Keratinocyte (primary cell): ENCODE data around the gene ITPKB. TPM values are rescaled to one million over a fixed set of nuclear protein-coding genes. Genes with fewer than 3 reads are reported as not detected.

Source experiments
- DNase-seq: peaks from one replicate; pipeline ENCODE4 v3.0.0-alpha.2; 2011; ENCODE audit warnings: low read depth, missing footprints, low spot score
- FAIRE-seq: peaks from 2 replicates; lab custom pipeline; 2011; peaks lifted over from hg19 to GRCh38; lab: Jason Lieb, UNC
- H2AFZ ChIP-seq: 2 replicates; pipeline ENCODE4 v1.6.0; 2012; ENCODE audit warnings: low read length, control low read depth, inconsistent platforms; ENCODE audit not compliant: control insufficient read depth
- H3K27ac ChIP-seq: 2 replicates; pipeline ENCODE4 v1.5.1; 2011; ENCODE audit warnings: low read length; ENCODE audit not compliant: control insufficient read depth, insufficient read depth
- H3K27me3 ChIP-seq: 3 replicates; pipeline ENCODE4 v1.6.0; 2011; ENCODE audit warnings: low read length; ENCODE audit not compliant: control insufficient read depth, insufficient read depth; ENCODE audit errors: extremely low read depth
- H3K36me3 ChIP-seq, 2 experiments: 2 replicates in 1 of 2; 3 replicates in 1 of 2; pipeline ENCODE4 v1.5.1; 2011; ENCODE audit warnings: low read length in 2 of 2, mild to moderate bottlenecking in 1 of 2; ENCODE audit not compliant: control insufficient read depth in 2 of 2, insufficient read depth in 2 of 2; ENCODE audit errors: extremely low read depth in 1 of 2
- H3K4me1 ChIP-seq: 3 replicates; pipeline ENCODE4 v1.5.1; 2011; ENCODE audit warnings: low read length; ENCODE audit not compliant: control insufficient read depth, insufficient read depth; ENCODE audit errors: extremely low read depth
- H3K4me2 ChIP-seq: 3 replicates; pipeline ENCODE4 v1.6.0; 2011; ENCODE audit warnings: low read depth, low read length; ENCODE audit not compliant: control insufficient read depth, insufficient read depth; ENCODE audit errors: extremely low read depth
- H3K4me3 ChIP-seq, 3 experiments: fragments of 200-600 bp in 1 of 3; sonication (generic) in 1 of 3; 2 replicates in 2 of 3; 3 replicates in 1 of 3; pipeline ENCODE4 v1.5.1; 2011 to 2016; ENCODE audit warnings: low read length in 3 of 3, mild to moderate bottlenecking in 3 of 3, control low read depth in 2 of 3, inconsistent platforms in 1 of 3, low read depth in 1 of 3, mixed read lengths in 1 of 3, mixed run types in 1 of 3, moderate library complexity in 1 of 3; ENCODE audit not compliant: control insufficient read depth in 2 of 3, insufficient read depth in 2 of 3; ENCODE audit errors: extremely low read depth in 1 of 3
- H3K79me2 ChIP-seq: 2 replicates; pipeline ENCODE4 v1.6.0; 2012; ENCODE audit warnings: low read length; ENCODE audit not compliant: control insufficient read depth, insufficient read depth
- H3K9ac ChIP-seq: 3 replicates; pipeline ENCODE4 v1.6.0; 2011; ENCODE audit warnings: low read length; ENCODE audit not compliant: control insufficient read depth, insufficient read depth; ENCODE audit errors: extremely low read depth
- H3K9me1 ChIP-seq: 3 replicates; pipeline ENCODE4 v1.6.0; 2011; ENCODE audit warnings: low read length; ENCODE audit not compliant: control insufficient read depth, insufficient read depth; ENCODE audit errors: extremely low read depth
- H3K9me3 ChIP-seq: 2 replicates; pipeline ENCODE4 v1.5.1; 2012; ENCODE audit warnings: low read depth, low read length; ENCODE audit not compliant: control insufficient read depth
- H4K20me1 ChIP-seq: 3 replicates; pipeline ENCODE4 v1.6.0; 2011; ENCODE audit warnings: low read length; ENCODE audit not compliant: control insufficient read depth, insufficient read depth; ENCODE audit errors: extremely low read depth
- EZH2 ChIP-seq: IDR thresholded peaks from one replicate; pipeline ENCODE4 v1.6.1; 2012; ENCODE audit warnings: inconsistent platforms, mild to moderate bottlenecking, low read length, moderate library complexity
- dilution Hi-C: fragments of 300-500 bp; cut with MboI; formaldehyde crosslinking; loops from one replicate; pipeline ENCODE4 v1.7.0; 2020; ENCODE audit warnings: low sequenced_read_pairs; ENCODE audit not compliant: extremely low pct_ligation_motif_present
- polyA plus RNA-seq, 5 experiments: library from polyadenylated mRNA; depleted of rRNA in 3 of 5; stranded (reverse) in 3 of 5; stranded (forward) in 1 of 5; unstranded in 1 of 5; fragments of >200 nt; gene quantifications; 1 replicate in 1 of 5; 2 replicates in 3 of 5; 3 replicates in 1 of 5; pipeline versions ENCODE4 v1.2.1 to v1.2.3, GENCODE V29; 2011 to 2012; ENCODE audit warnings: missing spikeins in 2 of 5, low read depth in 1 of 5, low replicate concordance in 1 of 5
- TF ChIP-seq, protein P1 (sequence below), 3 experiments: IDR thresholded peaks in 1 of 3; conservative IDR thresholded peaks in 1 of 3; optimal IDR thresholded peaks in 1 of 3; 2 replicates in 2 of 3; 3 replicates in 1 of 3; pipeline versions ENCODE3 to v1.5.1; 2011; ENCODE audit warnings: low read length in 3 of 3, mild to moderate bottlenecking in 3 of 3, moderate library complexity in 2 of 3, control low read depth in 1 of 3, inconsistent platforms in 1 of 3; ENCODE audit not compliant: insufficient read depth in 2 of 3; ENCODE audit errors: extremely low read depth in 1 of 3

ITPKB gene
- polyA plus RNA-seq, 1 donor (not counting 4 experiments of a cell fraction or from before 2014, with no cell fraction given) = 3.2 TPM

DNA sequence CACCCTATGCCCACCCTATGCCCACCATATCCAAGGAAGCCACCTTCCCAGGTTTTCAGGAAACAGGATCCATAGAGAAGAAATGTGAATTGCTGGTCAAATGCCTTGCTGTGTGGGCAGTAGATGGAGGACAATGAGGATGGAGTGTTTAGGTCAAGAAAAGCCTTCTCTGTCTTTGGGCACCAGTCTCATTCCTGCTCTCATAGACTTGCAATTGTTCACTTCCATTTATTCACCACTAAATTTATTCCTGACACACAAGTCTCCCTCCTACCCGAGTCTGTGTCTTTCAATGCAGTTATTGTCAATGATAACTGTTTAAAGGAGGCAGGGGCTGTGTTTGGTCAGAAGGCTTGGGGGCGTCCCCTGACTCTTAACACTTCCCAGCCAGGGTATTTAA lies 48.0 kb upstream of the ITPKB start:
- dilution Hi-C loops = no loop called here
- H3K36me3 ChIP-seq = no peaks in the 10 kb centered on the region
- H2AFZ ChIP-seq = no peak overlapping the region
- H3K9ac ChIP-seq = no peak overlapping the region
- no peaks in the 10 kb centered on the region for H3K4me1 ChIP-seq
- H3K27me3 ChIP-seq = no peaks in the 10 kb centered on the region
- TF ChIP-seq EZH2 = no peak
- TF ChIP-seq, protein P1, sequence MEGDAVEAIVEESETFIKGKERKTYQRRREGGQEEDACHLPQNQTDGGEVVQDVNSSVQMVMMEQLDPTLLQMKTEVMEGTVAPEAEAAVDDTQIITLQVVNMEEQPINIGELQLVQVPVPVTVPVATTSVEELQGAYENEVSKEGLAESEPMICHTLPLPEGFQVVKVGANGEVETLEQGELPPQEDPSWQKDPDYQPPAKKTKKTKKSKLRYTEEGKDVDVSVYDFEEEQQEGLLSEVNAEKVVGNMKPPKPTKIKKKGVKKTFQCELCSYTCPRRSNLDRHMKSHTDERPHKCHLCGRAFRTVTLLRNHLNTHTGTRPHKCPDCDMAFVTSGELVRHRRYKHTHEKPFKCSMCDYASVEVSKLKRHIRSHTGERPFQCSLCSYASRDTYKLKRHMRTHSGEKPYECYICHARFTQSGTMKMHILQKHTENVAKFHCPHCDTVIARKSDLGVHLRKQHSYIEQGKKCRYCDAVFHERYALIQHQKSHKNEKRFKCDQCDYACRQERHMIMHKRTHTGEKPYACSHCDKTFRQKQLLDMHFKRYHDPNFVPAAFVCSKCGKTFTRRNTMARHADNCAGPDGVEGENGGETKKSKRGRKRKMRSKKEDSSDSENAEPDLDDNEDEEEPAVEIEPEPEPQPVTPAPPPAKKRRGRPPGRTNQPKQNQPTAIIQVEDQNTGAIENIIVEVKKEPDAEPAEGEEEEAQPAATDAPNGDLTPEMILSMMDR (optimal IDR thresholded peaks at IDR 0.05 in 1 of 3, IDR thresholded peaks at IDR 0.05 in 1 of 3, conservative IDR thresholded peaks at IDR 0.05 in 1 of 3; ENCODE audit: extremely low read depth in 1 of 3, insufficient read depth in 2 of 3, low read length in 3 of 3) = no peak
- H3K9me1 ChIP-seq = no peaks in the 10 kb centered on the region
- H4K20me1 ChIP-seq = no peaks in the 10 kb centered on the region
- DNase-seq (no peak), FAIRE-seq (no peak)
- no peaks in the 10 kb centered on the region for H3K9me3 ChIP-seq
- H3K4me3 ChIP-seq = no peak overlapping the region
- H3K79me2 ChIP-seq = no peaks in the 10 kb centered on the region
- no peak overlapping the region for H3K4me2 ChIP-seq
- H3K27ac ChIP-seq = no peak overlapping the region

GRCh38 chr1:226786550-226786949 lies 47.5 kb upstream of the ITPKB start:
- FAIRE-seq = no peak

More at GRCh38 chr1:226786550-226786949, 47.5 kb upstream of the ITPKB start:
- no peaks in the 10 kb centered on the region for H3K9me1 ChIP-seq
- H3K9ac ChIP-seq = no peak overlapping the region
- H2AFZ ChIP-seq = no peak overlapping the region
- dilution Hi-C loops = no loop called here
- H3K4me3 ChIP-seq = no peak overlapping the region
- no peak overlapping the region for H3K4me2 ChIP-seq
- DNase-seq = no peak
- TF ChIP-seq EZH2 = no peak
- TF ChIP-seq, protein P1 (optimal IDR thresholded peaks at IDR 0.05 in 1 of 3, IDR thresholded peaks at IDR 0.05 in 1 of 3, conservative IDR thresholded peaks at IDR 0.05 in 1 of 3; ENCODE audit: extremely low read depth in 1 of 3, insufficient read depth in 2 of 3, low read length in 3 of 3) = no peak
- no peak overlapping the region for H3K27ac ChIP-seq
- H3K27me3 ChIP-seq = no peaks in the 10 kb centered on the region
- H3K36me3 ChIP-seq = no peaks in the 10 kb centered on the region
- H3K79me2 ChIP-seq = no peaks in the 10 kb centered on the region
- no peaks in the 10 kb centered on the region for H3K4me1 ChIP-seq
- no peaks in the 10 kb centered on the region for H4K20me1 ChIP-seq
- H3K9me3 ChIP-seq = no peaks in the 10 kb centered on the region
